Body of pancreas (tissue), 4 donors: ENCODE data around the gene TOP1. TPM values are rescaled to one million over a fixed set of nuclear protein-coding genes. Genes with fewer than 3 reads are reported as not detected.

ENCODE experiments used
- ATAC-seq: fragments of 150-250 bp; one replicate; pipeline ENCODE4 v1.9.1; 2016
- DNase-seq, 4 donors: peaks; one replicate each; pipeline ENCODE4 v3.0.0-alpha.2; 2019
- H3K27ac ChIP-seq, 4 donors: fragments of 200-600 bp; sonication (generic); 1 replicate in 3 of 4; 2 replicates in 1 of 4; pipeline versions ENCODE4 v1.5.1 to v1.6.1; 2016 to 2019; ENCODE audit warnings: mild to moderate bottlenecking in 1 of 4, mixed read lengths in 1 of 4, moderate library complexity in 1 of 4
- H3K27me3 ChIP-seq, 2 donors: fragments of 200-600 bp; sonication (generic); one replicate each; pipeline ENCODE4 v1.6.0; 2016; ENCODE audit warnings: mild to moderate bottlenecking in 1 of 2
- H3K36me3 ChIP-seq, 2 donors: fragments of 200-600 bp; sonication (generic); replicated peaks in 1 of 2; 2 replicates each; pipeline ENCODE4 v1.5.1; 2016; ENCODE audit warnings: low read depth in 2 of 2; ENCODE audit not compliant: insufficient read depth in 1 of 2
- H3K4me1 ChIP-seq: fragments of 200-600 bp; sonication (generic); one replicate; pipeline ENCODE4 v1.6.0; 2016
- H3K4me3 ChIP-seq, 2 donors: fragments of 200-600 bp; sonication (generic); 1 replicate in 1 of 2; 2 replicates in 1 of 2; pipeline ENCODE4 v1.5.1; 2016 to 2019
- H3K9me3 ChIP-seq, 3 donors: fragments of 200-600 bp; sonication (generic); 1 replicate in 2 of 3; 2 replicates in 1 of 3; pipeline ENCODE4 v1.5.1; 2016
- POLR2A ChIP-seq, 3 donors: fragments of 450-650 bp; IDR thresholded peaks; one replicate each; pipeline ENCODE4 v1.6.1; 2016; ENCODE audit warnings: antibody characterized with exemption in 3 of 3, mild to moderate bottlenecking in 2 of 3
- WGBS, 2 donors: methylation state at CpG; one replicate each; pipeline ENCODE4 v1.1.5; 2017; 5-methylcytosine and 5-hydroxymethylcytosine counted together
- intact Hi-C: fragments of 100-400 bp; cut with DNase I; formaldehyde crosslinking; loops from one replicate; pipeline ENCODE4 v1.15.1; 2023
- total RNA-seq, 2 donors: library from RNA; depleted of rRNA; stranded (reverse); fragments of >200 nt; gene quantifications; one replicate each; pipeline ENCODE4 v1.1.0, GENCODE V29; 2016
- TF ChIP-seq, protein P1 (sequence below), 7 experiments: fragments of 450-650 bp in 4 of 7; fragments of 200-600 bp in 3 of 7; sonication (generic) in 3 of 7; IDR thresholded peaks; one replicate each; pipeline ENCODE4 v1.5.1; 2016 to 2019; ENCODE audit warnings: antibody characterized with exemption in 7 of 7

Gene TOP1
- total RNA-seq, 2 donors from 2014 or later, result 12.2 to 18.5 TPM

DNA sequence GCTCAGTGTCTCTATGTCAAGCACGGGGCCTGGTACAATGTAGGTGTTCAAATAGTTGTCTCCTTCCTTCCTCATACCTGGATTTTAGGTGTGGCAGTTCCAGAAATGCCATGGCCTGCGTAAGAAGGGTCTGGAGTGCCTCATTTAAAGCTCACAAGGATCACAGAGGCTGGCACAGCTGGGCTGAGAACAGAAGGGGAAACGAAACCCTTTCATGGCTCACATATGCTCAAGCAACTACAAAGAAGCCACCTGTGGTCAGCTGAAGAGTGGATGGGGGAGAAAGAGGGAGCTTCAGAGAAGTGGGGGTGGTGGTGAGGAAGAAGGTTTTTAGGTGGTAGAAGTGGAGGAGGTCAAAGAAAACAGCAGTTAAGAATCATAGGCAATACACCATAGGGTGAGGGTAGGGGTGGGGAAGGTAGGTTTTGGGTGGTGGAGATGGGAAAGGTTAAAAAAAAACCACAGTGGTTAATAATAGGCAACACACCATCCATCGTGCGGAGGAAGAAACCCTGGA lies 17.0 kb upstream of the TOP1 start:
- DNase-seq, result no peak
- no peaks in the 10 kb centered on the region for H3K9me3 ChIP-seq

DNA sequence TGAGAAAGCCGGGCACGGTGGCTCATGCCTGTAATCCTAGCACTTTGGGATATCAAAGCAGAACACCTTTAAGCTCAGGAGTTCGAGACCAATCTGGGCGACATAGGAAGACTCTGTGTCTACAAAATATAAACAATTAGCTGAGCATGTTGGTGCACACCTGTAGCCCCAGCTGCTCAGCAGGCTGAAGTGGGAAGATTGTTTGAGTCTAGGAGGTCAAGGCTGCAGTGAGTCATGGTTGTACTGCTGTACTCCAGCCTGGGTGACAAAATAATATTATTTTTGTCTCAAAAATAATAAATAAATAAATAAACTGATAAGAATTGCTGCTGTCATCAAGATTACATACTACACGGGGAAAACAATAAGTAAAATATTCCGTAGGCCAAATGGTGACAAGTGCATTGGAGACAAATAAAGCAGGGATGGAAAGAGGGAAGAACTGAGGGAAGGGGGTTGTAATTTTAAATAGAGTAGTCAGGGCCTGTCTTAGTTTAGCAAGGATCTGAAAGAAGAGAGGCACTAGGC lies 14.0 kb upstream of the TOP1 start:
- Histone ChIP-seq H3K36me3 (no peaks in the 10 kb centered on the region), H3K4me3 (no peak overlapping the region), H3K9me3 (no peaks in the 10 kb centered on the region), H3K4me1 (no peaks in the 10 kb centered on the region), H3K27ac (no peak overlapping the region), H3K27me3 (no peaks in the 10 kb centered on the region)
- TF ChIP-seq POLR2A (IDR thresholded peaks at IDR 0.05), result no peak
- TF ChIP-seq, protein P1, sequence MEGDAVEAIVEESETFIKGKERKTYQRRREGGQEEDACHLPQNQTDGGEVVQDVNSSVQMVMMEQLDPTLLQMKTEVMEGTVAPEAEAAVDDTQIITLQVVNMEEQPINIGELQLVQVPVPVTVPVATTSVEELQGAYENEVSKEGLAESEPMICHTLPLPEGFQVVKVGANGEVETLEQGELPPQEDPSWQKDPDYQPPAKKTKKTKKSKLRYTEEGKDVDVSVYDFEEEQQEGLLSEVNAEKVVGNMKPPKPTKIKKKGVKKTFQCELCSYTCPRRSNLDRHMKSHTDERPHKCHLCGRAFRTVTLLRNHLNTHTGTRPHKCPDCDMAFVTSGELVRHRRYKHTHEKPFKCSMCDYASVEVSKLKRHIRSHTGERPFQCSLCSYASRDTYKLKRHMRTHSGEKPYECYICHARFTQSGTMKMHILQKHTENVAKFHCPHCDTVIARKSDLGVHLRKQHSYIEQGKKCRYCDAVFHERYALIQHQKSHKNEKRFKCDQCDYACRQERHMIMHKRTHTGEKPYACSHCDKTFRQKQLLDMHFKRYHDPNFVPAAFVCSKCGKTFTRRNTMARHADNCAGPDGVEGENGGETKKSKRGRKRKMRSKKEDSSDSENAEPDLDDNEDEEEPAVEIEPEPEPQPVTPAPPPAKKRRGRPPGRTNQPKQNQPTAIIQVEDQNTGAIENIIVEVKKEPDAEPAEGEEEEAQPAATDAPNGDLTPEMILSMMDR (IDR thresholded peaks at IDR 0.05), result no peak
- intact Hi-C loops, result no loop called here
- DNase-seq (no peak), ATAC-seq (no peak)
- WGBS, 2 donors, result 79 to 82% methylated on average over 6 of the region's 6 CpGs

More for the DNA sequence above, 17.0 kb upstream of the TOP1 start:
- intact Hi-C loops, result no loop called here
- Histone ChIP-seq H3K4me1 (no peaks in the 10 kb centered on the region), H3K27ac (no peak overlapping the region), H3K4me3 (no peak overlapping the region), H3K36me3 (no peaks in the 10 kb centered on the region), H3K27me3 (no peaks in the 10 kb centered on the region)
- WGBS, 2 donors, result 71 to 80% methylated on average over 5 of the region's 5 CpGs
- no peak for TF ChIP-seq POLR2A (IDR thresholded peaks at IDR 0.05)
- TF ChIP-seq, protein P1 (IDR thresholded peaks at IDR 0.05), result no peak
- no peak for ATAC-seq

GRCh38 chr20:41017448-41018042 lies 11.1 kb upstream of the TOP1 start:
- DNase-seq (no peak), ATAC-seq (no peak)
- Histone ChIP-seq H3K4me3 (no peak overlapping the region), H3K4me1 (no peaks in the 10 kb centered on the region), H3K27ac (no peak overlapping the region), H3K36me3 (no peaks in the 10 kb centered on the region), H3K27me3 (no peaks in the 10 kb centered on the region), H3K9me3 (no peaks in the 10 kb centered on the region)
- intact Hi-C loops, result no loop called here
- WGBS, 2 donors, result 67% methylated on average over 3 of the region's 3 CpGs
- TF ChIP-seq, protein P1 (IDR thresholded peaks at IDR 0.05), result no peak
- TF ChIP-seq POLR2A (IDR thresholded peaks at IDR 0.05), result no peak

DNA sequence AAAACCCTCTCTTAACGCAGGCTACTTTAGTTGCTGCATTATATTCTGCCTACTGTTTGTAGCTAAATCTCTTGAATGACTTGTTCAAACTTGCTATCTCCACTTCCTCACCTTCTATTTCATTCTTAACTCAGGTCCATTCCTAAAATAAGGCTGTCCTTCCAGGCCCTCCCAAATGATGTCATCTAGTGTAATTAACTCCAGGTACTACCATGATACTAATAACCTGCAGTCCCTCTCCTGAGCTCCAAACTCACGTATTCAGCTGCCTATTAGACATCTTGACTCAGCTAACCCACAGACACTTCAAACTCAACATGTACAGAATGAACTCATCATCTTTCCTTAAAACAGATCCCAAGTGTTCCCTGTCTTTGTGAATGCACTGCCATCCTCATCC lies 10.5 kb upstream of the TOP1 start:
- ATAC-seq (no peak), DNase-seq (no peak)
- Histone ChIP-seq H3K36me3 (no peaks in the 10 kb centered on the region), H3K27ac (no peak overlapping the region), H3K27me3 (no peaks in the 10 kb centered on the region), H3K4me1 (no peaks in the 10 kb centered on the region), H3K4me3 (no peak overlapping the region), H3K9me3 (no peaks in the 10 kb centered on the region)
- intact Hi-C loops, result no loop called here
- WGBS, 2 donors, result 81 to 89% methylated on average over 2 of the region's 2 CpGs
- TF ChIP-seq, protein P1 (IDR thresholded peaks at IDR 0.05), result no peak
- no peak for TF ChIP-seq POLR2A (IDR thresholded peaks at IDR 0.05)

DNA sequence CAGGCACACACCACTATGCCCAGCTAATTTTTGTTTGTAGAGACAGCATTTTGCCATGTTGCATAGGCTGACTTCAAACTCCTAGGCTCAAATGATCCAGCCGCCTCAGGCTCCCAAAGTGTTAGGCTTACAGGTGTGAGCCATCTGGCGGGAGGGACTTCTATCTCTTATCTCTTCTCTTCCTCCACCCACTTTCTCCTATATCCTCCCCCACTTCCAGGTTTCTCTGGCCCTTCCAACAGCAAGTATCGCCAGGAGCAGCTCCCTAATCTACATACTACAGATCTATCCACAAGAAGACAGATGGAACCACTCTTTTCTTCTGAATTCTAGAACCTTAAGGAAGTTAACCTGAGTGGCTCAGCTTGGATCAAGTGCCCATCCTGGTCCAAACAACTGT lies 5.1 kb upstream of the TOP1 start:
- 56 to 63% methylated on average over 3 of the region's 3 CpGs for WGBS, 2 donors
- peaks cover 7% of the 10 kb centered on the region for H3K4me1 ChIP-seq
- H3K36me3 ChIP-seq, result no peaks in the 10 kb centered on the region
- ATAC-seq (no peak), DNase-seq (no peak)
- no peaks in the 10 kb centered on the region for H3K9me3 ChIP-seq
- H3K4me3 ChIP-seq, result no peak overlapping the region
- TF ChIP-seq POLR2A (IDR thresholded peaks at IDR 0.05), result no peak
- TF ChIP-seq, protein P1 (IDR thresholded peaks at IDR 0.05), result no peak
- H3K27ac ChIP-seq, result no peak overlapping the region
- intact Hi-C loops, result no loop called here
- H3K27me3 ChIP-seq, result no peaks in the 10 kb centered on the region
